ENCODE measurements around the gene AK1.

AK1 gene

DNA sequence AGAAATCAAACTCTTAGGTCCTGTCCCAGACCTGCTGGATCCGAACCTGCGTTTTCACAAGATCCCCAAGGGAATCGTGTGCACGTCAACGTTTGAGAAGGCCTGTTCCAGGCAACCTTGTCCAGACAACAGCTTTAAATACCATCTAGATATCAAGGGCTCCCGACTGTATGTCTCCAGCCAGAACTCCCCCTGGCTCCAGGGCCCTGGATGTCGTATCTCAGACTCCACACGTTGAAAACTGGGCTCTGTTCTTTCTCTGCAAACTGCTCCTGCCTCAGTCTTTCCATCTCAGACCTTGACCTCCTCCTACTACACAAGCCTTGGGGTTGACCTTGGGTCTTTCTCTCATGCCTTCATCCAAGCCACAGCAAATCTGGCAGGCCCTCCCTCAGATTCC, 17.2 kb downstream of the AK1 start:
- TF ChIP-seq, protein P1, sequence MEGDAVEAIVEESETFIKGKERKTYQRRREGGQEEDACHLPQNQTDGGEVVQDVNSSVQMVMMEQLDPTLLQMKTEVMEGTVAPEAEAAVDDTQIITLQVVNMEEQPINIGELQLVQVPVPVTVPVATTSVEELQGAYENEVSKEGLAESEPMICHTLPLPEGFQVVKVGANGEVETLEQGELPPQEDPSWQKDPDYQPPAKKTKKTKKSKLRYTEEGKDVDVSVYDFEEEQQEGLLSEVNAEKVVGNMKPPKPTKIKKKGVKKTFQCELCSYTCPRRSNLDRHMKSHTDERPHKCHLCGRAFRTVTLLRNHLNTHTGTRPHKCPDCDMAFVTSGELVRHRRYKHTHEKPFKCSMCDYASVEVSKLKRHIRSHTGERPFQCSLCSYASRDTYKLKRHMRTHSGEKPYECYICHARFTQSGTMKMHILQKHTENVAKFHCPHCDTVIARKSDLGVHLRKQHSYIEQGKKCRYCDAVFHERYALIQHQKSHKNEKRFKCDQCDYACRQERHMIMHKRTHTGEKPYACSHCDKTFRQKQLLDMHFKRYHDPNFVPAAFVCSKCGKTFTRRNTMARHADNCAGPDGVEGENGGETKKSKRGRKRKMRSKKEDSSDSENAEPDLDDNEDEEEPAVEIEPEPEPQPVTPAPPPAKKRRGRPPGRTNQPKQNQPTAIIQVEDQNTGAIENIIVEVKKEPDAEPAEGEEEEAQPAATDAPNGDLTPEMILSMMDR (IDR thresholded peaks at IDR 0.05; ENCODE audit: insufficient read depth, low read depth, low read length, missing control alignments), result no peak
- DNase-seq (ENCODE audit: low read depth), result no peak
- no peak overlapping the region for H3K4me3 ChIP-seq (ENCODE audit: low read length)

DNA sequence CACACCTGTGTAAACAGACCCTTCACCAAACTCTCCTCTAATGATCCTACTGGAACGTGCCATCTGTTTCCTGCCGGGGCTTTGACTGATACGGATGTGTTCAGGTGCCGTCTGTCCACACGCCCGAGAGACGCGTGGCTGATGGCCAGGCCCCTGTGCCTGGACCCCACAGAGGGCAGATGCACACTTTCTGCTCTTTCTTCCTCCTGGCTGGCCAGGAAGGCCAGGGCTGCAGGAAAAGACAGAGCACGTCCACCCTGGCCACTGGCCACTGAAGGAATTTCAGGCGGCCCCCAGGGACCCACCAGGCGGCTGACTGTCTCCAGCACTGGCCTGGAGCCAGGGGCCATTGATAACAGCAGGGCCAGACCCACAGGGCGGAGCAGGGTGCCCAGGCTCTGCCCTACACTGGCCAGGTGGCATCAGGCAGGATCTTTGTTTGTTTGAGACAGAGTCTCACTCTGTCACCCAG, 19.4 kb downstream of the AK1 start:
- no peak overlapping the region for H3K4me3 ChIP-seq (ENCODE audit: low read length)
- TF ChIP-seq, protein P1 (IDR thresholded peaks at IDR 0.05; ENCODE audit: insufficient read depth, low read depth, low read length, missing control alignments), result no peak
- DNase-seq (ENCODE audit: low read depth), result no peak

DNA sequence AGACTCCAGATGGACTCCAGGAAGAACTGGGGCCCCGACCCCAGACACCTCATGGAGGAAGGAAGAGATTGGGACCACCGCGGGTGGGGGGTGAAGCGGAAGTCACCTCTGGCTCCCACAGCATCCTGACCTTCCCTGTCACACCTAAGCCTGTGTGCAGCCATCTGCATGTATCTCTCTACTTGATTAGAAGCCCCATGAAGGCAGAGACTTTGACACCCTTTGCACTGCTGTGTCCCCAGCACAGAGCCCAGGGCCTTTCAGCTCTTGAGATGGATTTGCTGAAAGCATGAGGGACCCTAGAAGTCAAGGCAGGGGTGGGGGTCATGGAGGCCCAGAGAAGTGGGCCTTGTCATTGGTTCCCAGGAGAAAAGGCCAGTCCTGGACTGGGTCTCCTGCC, 20.2 kb downstream of the AK1 start:
- TF ChIP-seq, protein P1 (IDR thresholded peaks at IDR 0.05; ENCODE audit: insufficient read depth, low read depth, low read length, missing control alignments), result no peak
- no peak overlapping the region for H3K4me3 ChIP-seq (ENCODE audit: low read length)
- no peak for DNase-seq (ENCODE audit: low read depth)

DNA sequence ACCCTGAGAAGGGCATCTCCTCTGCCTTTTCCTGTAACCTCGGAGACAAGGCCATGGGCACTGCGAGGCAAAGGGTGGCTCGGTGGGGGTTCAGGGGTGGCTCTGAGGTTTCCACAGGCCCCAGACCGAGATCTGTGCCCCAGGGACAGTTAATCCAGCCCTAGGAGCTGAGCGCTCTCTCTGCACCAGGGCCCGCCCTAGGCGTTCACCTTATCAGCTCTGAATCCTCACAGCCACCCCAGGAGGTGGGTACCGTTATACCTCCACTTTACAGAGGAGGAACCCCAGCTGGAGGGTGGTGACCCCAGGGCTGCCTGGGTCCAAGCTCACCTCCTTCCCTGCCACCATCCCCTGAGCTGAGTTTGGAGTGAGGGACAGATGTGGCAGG, 20.8 kb downstream of the AK1 start:
- TF ChIP-seq, protein P1 (IDR thresholded peaks at IDR 0.05; ENCODE audit: insufficient read depth, low read depth, low read length, missing control alignments), result no peak
- no peak for DNase-seq (ENCODE audit: low read depth)
- H3K4me3 ChIP-seq (ENCODE audit: low read length), result no peak overlapping the region

DNA sequence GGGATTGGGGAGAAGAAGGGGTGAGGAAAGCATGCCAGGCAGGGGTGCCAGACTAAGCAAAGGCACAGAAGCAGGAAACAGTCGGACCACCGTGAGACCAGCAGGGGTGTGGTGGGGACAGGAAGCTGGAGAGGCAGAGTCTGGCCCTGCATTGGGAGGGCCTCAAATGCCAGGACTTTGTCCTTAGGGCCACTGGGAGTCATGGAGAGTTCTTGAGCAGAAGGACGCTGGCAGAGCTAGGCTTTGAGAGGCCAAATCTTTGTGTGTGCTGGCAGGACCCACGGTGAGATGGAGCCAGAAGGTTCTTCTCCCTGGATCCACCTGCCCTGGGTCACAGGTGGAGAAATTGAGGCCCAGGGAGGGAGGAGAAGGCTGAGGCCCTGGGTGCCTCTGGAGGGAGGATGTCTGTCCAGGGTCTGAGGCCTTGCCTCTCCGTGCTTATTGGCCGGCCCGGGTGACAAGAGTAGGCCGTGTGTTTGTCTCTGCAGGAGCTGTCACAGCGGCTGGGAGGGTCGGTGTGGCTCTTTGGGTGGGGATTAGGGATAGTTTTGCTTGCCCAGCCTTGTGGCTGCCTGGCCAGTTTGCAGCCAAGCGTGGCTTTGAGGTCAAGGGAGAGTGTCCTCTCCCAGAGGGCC, 21.3 kb downstream of the AK1 start:
- TF ChIP-seq, protein P1 (IDR thresholded peaks at IDR 0.05; ENCODE audit: insufficient read depth, low read depth, low read length, missing control alignments), result no peak
- DNase-seq (ENCODE audit: low read depth), result no peak
- H3K4me3 ChIP-seq (ENCODE audit: low read length), result no peak overlapping the region

DNA sequence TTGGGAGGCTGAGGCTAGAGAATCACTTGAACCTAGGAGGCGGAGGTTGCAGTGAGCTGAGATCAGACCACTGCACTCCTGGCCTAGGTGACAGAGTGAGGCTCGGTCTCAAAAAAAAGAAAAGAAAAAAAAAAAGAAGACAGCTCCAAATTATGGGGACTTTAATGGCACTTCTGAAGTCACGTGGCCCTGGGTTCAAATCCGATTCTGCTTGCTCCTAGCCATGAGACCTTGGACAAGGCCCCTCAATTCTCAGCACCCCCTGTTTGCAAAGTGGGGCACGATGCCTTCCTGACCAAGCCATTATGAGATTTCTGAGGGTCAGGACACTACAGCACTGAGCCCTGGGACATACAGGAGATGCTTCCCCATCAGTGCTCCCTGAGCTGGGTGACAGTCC, 22.0 kb downstream of the AK1 start:
- TF ChIP-seq, protein P1 (IDR thresholded peaks at IDR 0.05; ENCODE audit: insufficient read depth, low read depth, low read length, missing control alignments), result no peak
- no peak overlapping the region for H3K4me3 ChIP-seq (ENCODE audit: low read length)
- no peak for DNase-seq (ENCODE audit: low read depth)

DNA sequence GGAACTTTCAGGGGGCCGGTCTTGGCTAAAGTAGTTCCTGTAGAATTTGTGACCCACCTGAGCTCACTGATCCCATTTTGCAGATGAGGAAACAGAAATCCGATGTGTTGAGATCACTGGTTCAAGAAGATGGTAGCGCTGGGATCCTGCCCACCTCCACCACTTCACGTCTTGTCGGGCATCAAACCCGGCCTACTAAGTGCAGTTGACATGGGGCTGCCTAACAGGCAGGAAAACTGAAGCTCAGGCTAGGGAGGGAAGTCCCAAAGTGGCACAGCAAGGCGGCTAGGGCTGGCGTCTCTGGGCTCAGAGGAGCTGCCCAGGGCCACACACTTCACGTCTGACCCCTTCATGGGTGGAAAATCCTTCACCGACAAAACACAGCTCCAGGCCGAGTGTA, 22.5 kb downstream of the AK1 start:
- no peak for DNase-seq (ENCODE audit: low read depth)
- TF ChIP-seq, protein P1 (IDR thresholded peaks at IDR 0.05; ENCODE audit: insufficient read depth, low read depth, low read length, missing control alignments), result no peak

More for the DNA sequence above, 22.5 kb downstream of the AK1 start:
- no peak overlapping the region for H3K4me3 ChIP-seq (ENCODE audit: low read length)

Measured in epithelial cell of esophagus (primary cell).